ENCODE results near the gene CDK9.

The CDK9 gene

GRCh38 chr9:127761491-127761956 lies 24.3 kb upstream of the CDK9 start:
- DNase-seq (ENCODE audit: low read depth, low spot score) = no peak

GRCh38 chr9:127762111-127762676 lies 23.6 kb upstream of the CDK9 start:
- no peak for DNase-seq (ENCODE audit: low read depth, low spot score)

- DNase-seq (ENCODE audit: low read depth, low spot score) = no peak
Measured at GRCh38 chr9:127763918-127764384, 21.9 kb upstream of the CDK9 start.

GRCh38 chr9:127765418-127765817 lies 20.4 kb upstream of the CDK9 start:
- DNase-seq (ENCODE audit: low read depth, low spot score) = no peak

- no peak for DNase-seq (ENCODE audit: low read depth, low spot score)
Measured at GRCh38 chr9:127767410-127767809, 18.4 kb upstream of the CDK9 start.

GRCh38 chr9:127767909-127768331 lies 17.9 kb upstream of the CDK9 start:
- peak; percentile 83 for DNase-seq (ENCODE audit: low read depth, low spot score)

- DNase-seq (ENCODE audit: low read depth, low spot score) = no peak
Measured at GRCh38 chr9:127768698-127769097, 17.1 kb upstream of the CDK9 start.

- no peak for DNase-seq (ENCODE audit: low read depth, low spot score)
Measured at GRCh38 chr9:127769101-127769500, 16.7 kb upstream of the CDK9 start.

- DNase-seq (ENCODE audit: low read depth, low spot score) = no peak
Measured at GRCh38 chr9:127769929-127770582, 15.8 kb upstream of the CDK9 start.

GRCh38 chr9:127770583-127770904 lies 15.3 kb upstream of the CDK9 start:
- no peak for DNase-seq (ENCODE audit: low read depth, low spot score)

GRCh38 chr9:127770905-127771569 lies 14.8 kb upstream of the CDK9 start:
- peak; percentile 96 for DNase-seq (ENCODE audit: low read depth, low spot score)

GRCh38 chr9:127771570-127772189 lies 14.2 kb upstream of the CDK9 start:
- DNase-seq (ENCODE audit: low read depth, low spot score) = no peak

GRCh38 chr9:127772603-127773002 lies 13.2 kb upstream of the CDK9 start:
- no peak for DNase-seq (ENCODE audit: low read depth, low spot score)

- no peak for DNase-seq (ENCODE audit: low read depth, low spot score)
Measured at GRCh38 chr9:127773272-127773671, 12.6 kb upstream of the CDK9 start.

- DNase-seq (ENCODE audit: low read depth, low spot score) = no peak
Measured at GRCh38 chr9:127773981-127774380, 11.9 kb upstream of the CDK9 start.

- DNase-seq (ENCODE audit: low read depth, low spot score) = no peak
Measured at GRCh38 chr9:127776195-127776923, 9.5 kb upstream of the CDK9 start.

- DNase-seq (ENCODE audit: low read depth, low spot score) = no peak
Measured at GRCh38 chr9:127776924-127777289, 8.9 kb upstream of the CDK9 start.

GRCh38 chr9:127777368-127777980 lies 8.4 kb upstream of the CDK9 start:
- DNase-seq (ENCODE audit: low read depth, low spot score) = no peak

GRCh38 chr9:127778280-127779135 lies 7.3 kb upstream of the CDK9 start, which contains the start of gene SH2D3C:
Gene SH2D3C, minus strand, starts transcription at chr9:127778666. Its CDS starts 39 bp downstream, at chr9:127778627.
- peak; percentile 57 for DNase-seq (ENCODE audit: low read depth, low spot score)

Measured in brain pericyte (primary cell).